Left lung (tissue), 10 donors: ENCODE results near the gene KIF26B. TPM values are rescaled to one million over a fixed set of nuclear protein-coding genes. Genes with fewer than 3 reads are reported as not detected.
A peak's percentile ranks its signal among the peaks of the same experiment; 100 is the strongest.

ENCODE experiments used
- ATAC-seq: fragments of 200-7000 bp; cut with Tn5 transposase; one replicate; pipeline ENCODE4 v1.9.1; 2020; ENCODE audit warnings: moderate library complexity
- DNase-seq, 4 donors: peaks; one replicate each; pipeline ENCODE4 v3.0.0-alpha.2; 2013 to 2020
- H3K27ac ChIP-seq, 2 donors: fragments of 200-600 bp; sonication (generic) in 1 of 2; one replicate each; pipeline versions ENCODE4 v1.5.0 to v1.8.0; 2020 to 2021
- H3K27me3 ChIP-seq, 2 donors: fragments of 200-600 bp; sonication (generic) in 1 of 2; one replicate each; pipeline versions ENCODE4 v1.5.0 to v1.8.0; 2020 to 2021
- H3K36me3 ChIP-seq, 2 donors: fragments of 200-600 bp; sonication (generic) in 1 of 2; one replicate each; pipeline versions ENCODE4 v1.5.0 to v1.8.0; 2020 to 2021
- H3K4me1 ChIP-seq, 2 donors: fragments of 200-600 bp; one replicate each; pipeline ENCODE4 v1.8.0; 2021
- H3K4me3 ChIP-seq, 2 donors: fragments of 200-600 bp; sonication (generic) in 1 of 2; one replicate each; pipeline versions ENCODE4 v1.5.0 to v1.8.0; 2020 to 2021; ENCODE audit warnings: mild to moderate bottlenecking in 1 of 2
- H3K9me3 ChIP-seq, 2 donors: fragments of 200-600 bp; sonication (generic) in 1 of 2; one replicate each; pipeline versions ENCODE4 v1.5.0 to v1.8.0; 2020 to 2021
- intact Hi-C, 2 donors: fragments of 100-400 bp; cut with DNase I; formaldehyde crosslinking; loops; one replicate each; pipeline versions ENCODE4 v1.11.2 to v1.14.2; 2022
- polyA plus RNA-seq, 6 donors: library from polyadenylated mRNA; unstranded; fragments of 120-200 nt; gene quantifications; one replicate each; pipeline ENCODE4 v1.2.1, GENCODE V29; 2013; ENCODE audit not compliant: insufficient read length in 6 of 6
- total RNA-seq, 2 donors: library from RNA; stranded (reverse); fragmentation: NEBNext Ultra II Directional; extraction: Animal tissue kit (Norgen Biotek cat#: 25700); gene quantifications; one replicate each; pipeline ENCODE4 v1.2.1, GENCODE V29; 2021
- TF ChIP-seq, protein P1 (sequence below), 2 donors: fragments of 200-600 bp; sonication (generic) in 1 of 2; IDR thresholded peaks; one replicate each; pipeline versions ENCODE4 v1.5.0 to v1.8.0; 2021; ENCODE audit warnings: antibody characterized with exemption in 2 of 2
- donor health status: DM: no; HTN: yes; CAD: no.
- donor health status: DM: no; HTN: no; CAD: no.

Gene KIF26B
- total and polyA plus RNA-seq, 8 donors: 3.9 to 28.3 (median 6.5) TPM

DNA sequence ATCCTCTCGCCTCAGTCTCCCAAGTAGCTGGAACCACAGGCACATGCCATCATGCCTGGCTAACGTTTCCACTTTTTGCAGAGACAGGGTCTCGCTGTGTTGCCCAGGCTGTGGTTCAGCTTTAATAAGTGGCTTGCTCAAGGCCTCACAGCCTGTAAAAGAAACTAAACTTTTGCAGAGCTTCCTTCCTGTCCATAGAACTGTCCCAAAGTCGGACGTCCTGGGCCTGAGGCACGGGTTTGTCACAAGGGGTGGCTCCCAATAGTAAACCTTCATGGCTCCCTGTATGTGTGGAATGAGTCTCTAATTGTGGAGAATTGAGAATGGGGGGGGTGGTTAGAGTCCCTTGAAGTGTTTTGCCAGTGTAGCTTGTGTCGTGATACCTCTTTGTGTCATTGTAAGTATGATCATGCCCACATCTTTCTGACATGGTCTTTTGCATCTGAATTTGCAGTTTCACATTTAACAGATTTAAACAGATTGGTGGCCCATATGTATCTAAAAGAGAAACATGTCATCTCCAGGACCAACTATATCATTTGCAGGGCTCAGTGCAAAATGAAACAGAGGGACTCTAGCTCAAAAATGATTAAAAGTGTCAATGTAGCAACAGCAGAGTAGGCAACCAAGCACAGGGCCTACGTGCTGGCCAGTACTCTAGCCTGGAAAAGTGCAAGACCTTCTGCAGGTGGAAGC, 332.1 kb downstream of the KIF26B start:
- H3K9me3 ChIP-seq: no peaks in the 10 kb centered on the region
- H3K27ac ChIP-seq: no peak overlapping the region
- peaks cover 0 to 3% of the 10 kb centered on the region in 2 donors for H3K4me1 ChIP-seq
- H3K36me3 ChIP-seq: no peaks in the 10 kb centered on the region
- TF ChIP-seq, protein P1, sequence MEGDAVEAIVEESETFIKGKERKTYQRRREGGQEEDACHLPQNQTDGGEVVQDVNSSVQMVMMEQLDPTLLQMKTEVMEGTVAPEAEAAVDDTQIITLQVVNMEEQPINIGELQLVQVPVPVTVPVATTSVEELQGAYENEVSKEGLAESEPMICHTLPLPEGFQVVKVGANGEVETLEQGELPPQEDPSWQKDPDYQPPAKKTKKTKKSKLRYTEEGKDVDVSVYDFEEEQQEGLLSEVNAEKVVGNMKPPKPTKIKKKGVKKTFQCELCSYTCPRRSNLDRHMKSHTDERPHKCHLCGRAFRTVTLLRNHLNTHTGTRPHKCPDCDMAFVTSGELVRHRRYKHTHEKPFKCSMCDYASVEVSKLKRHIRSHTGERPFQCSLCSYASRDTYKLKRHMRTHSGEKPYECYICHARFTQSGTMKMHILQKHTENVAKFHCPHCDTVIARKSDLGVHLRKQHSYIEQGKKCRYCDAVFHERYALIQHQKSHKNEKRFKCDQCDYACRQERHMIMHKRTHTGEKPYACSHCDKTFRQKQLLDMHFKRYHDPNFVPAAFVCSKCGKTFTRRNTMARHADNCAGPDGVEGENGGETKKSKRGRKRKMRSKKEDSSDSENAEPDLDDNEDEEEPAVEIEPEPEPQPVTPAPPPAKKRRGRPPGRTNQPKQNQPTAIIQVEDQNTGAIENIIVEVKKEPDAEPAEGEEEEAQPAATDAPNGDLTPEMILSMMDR (IDR thresholded peaks at IDR 0.05): no peak
- DNase-seq (no peak), ATAC-seq (no peak)
- H3K27me3 ChIP-seq: no peaks in the 10 kb centered on the region
- H3K4me3 ChIP-seq: no peak overlapping the region
- intact Hi-C loops: no loop called here

DNA sequence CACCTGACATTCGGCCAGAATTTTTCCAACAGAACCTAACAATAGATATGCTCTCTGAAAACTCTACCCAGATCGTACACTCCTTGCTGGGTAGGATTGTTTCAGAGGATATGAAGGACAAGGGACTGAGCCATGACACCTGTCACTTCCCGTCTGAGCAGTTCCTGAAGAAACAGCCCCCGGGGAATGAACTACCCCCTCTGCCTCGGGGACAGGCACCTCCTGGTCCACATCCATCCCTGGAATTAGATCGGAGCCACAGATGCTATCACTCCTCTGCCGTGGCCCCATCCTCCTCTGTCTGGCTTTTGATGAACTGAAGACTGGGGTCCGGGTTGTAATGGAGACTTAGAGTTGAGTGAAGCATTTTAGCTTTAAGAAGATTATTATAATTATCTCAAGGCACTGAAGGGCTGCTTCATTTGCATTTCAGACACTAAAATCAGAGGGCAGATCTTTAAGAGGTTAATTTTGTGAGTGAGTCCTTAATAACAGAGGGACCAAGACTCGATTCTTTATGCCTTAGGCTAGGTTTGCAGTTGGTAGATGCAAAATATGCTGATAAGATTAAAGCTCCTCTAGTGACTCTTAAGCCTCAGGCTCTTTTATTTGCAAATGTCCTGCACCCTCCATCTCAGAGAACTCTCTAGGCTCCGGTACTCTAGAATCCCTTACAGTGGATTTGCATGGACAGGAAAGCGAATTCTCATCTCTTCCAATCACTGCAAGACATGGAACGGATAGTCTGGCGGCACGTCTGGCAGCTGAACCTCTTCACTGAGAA, 333.8 kb downstream of the KIF26B start:
- no peak overlapping the region for H3K4me3 ChIP-seq
- no peak overlapping the region for H3K27ac ChIP-seq
- ATAC-seq (no peak), DNase-seq (no peak)
- peaks cover 0 to 3% of the 10 kb centered on the region in 2 donors for H3K4me1 ChIP-seq
- TF ChIP-seq, protein P1 (IDR thresholded peaks at IDR 0.05): no peak
- intact Hi-C loops: no loop called here
- H3K27me3 ChIP-seq: no peaks in the 10 kb centered on the region
- no peaks in the 10 kb centered on the region for H3K36me3 ChIP-seq
- H3K9me3 ChIP-seq: no peaks in the 10 kb centered on the region

GRCh38 chr1:245489838-245490237, 335.1 kb downstream of the KIF26B start:
- no peaks in the 10 kb centered on the region for H3K36me3 ChIP-seq
- intact Hi-C loops: no loop called here
- no peak overlapping the region for H3K4me3 ChIP-seq
- H3K4me1 ChIP-seq: peaks cover 0 to 3% of the 10 kb centered on the region in 2 donors
- no peaks in the 10 kb centered on the region for H3K9me3 ChIP-seq
- H3K27me3 ChIP-seq: no peaks in the 10 kb centered on the region
- ATAC-seq (peak; percentile 73), DNase-seq (no peak)
- no peak overlapping the region for H3K27ac ChIP-seq
- TF ChIP-seq, protein P1 (IDR thresholded peaks at IDR 0.05): no peak

GRCh38 chr1:245493029-245493428, 338.2 kb downstream of the KIF26B start:
- DNase-seq: no peak
- no peak for ATAC-seq
- Histone ChIP-seq H3K36me3 (no peaks in the 10 kb centered on the region), H3K27ac (no peak overlapping the region), H3K4me1 (no peaks in the 10 kb centered on the region), H3K9me3 (no peaks in the 10 kb centered on the region), H3K4me3 (no peak overlapping the region), H3K27me3 (no peaks in the 10 kb centered on the region)
- intact Hi-C loops: no loop called here
- TF ChIP-seq, protein P1 (IDR thresholded peaks at IDR 0.05): no peak

GRCh38 chr1:245495681-245496080, 340.9 kb downstream of the KIF26B start:
- ATAC-seq (no peak), DNase-seq (no peak)
- H3K9me3 ChIP-seq: no peaks in the 10 kb centered on the region
- peaks cover 0 to 3% of the 10 kb centered on the region in 2 donors for H3K4me1 ChIP-seq
- H3K4me3 ChIP-seq: no peak overlapping the region
- H3K27me3 ChIP-seq: no peaks in the 10 kb centered on the region
- TF ChIP-seq, protein P1 (IDR thresholded peaks at IDR 0.05): no peak
- H3K27ac ChIP-seq: no peak overlapping the region
- intact Hi-C loops: no loop called here
- no peaks in the 10 kb centered on the region for H3K36me3 ChIP-seq
